ENCODE measurements around the gene IL24.

- TF ChIP-seq CTCF (IDR thresholded peaks at IDR 0.05; ENCODE audit: borderline replicate concordance, extremely low read depth, low read length, poor library complexity, severe bottlenecking) (no peak), EZH2 (IDR thresholded peaks at IDR 0.05; ENCODE audit: borderline replicate concordance, low read depth, low read length, severe bottlenecking) (no peak)
Measured at GRCh38 chr1:206863266-206863665, 34.0 kb upstream of the IL24 start.
